ENCODE measurements around the gene ZNF785. TPM values are rescaled to one million over a fixed set of nuclear protein-coding genes. Genes with fewer than 3 reads are reported as not detected.
A peak's percentile ranks its signal among the peaks of the same experiment; 100 is the strongest.

The ZNF785 gene
- total RNA-seq, 4 donors from 2014 or later: 0.70 to 3.2 (median 1.0) TPM

- DNase-seq (peak; percentile 94), ATAC-seq (peak; percentile 100)
- Histone ChIP-seq H3K4me1 (no peaks in the 10 kb centered on the region), H3K27me3 (no peaks in the 10 kb centered on the region), H3K4me3 (peak within 1 kb of the TSS; percentile 80 to 100 (median 98)), H3K9me3 (no peaks in the 10 kb centered on the region), H3K27ac (peak within 1 kb of the TSS; percentile 91 to 99 (median 94)), H3K36me3 (peaks cover 0 to 26% of the 10 kb centered on the region in 2 donors)
- intact Hi-C loops (cut with DNase I; ENCODE audit: low total_unique reads): loop anchor here (1.0 to 5.0 kb wide), 4 partner anchors 25 to 40 kb away; partner anchors contain the start of genes PRR14, ZNF688 and ZNF785
- in situ Hi-C loops (cut with MboI; ENCODE audit: low sequenced_read_pairs in 4 of 4): no loop called here
- no peak for TF ChIP-seq CTCF (IDR thresholded peaks at IDR 0.05 in 4 of 5, conservative IDR thresholded peaks at IDR 0.05 in 1 of 5)
- TF ChIP-seq POLR2A (IDR thresholded peaks at IDR 0.05): peak in 1 of 2 donors; percentile 45
Measured at GRCh38 chr16:30609926-30610839, 24.7 kb upstream of the ZNF785 start, which contains the start of gene ZNF689. ZNF689 (minus strand) TSS chr16:30610389; CDS start chr16:30610041, 348 bp downstream.

GRCh38 chr16:30609002-30609925 is 23.8 kb upstream of the ZNF785 start:
- Histone ChIP-seq H3K4me3 (peak overlapping the region; percentile 80 to 100 (median 98)), H3K4me1 (no peaks in the 10 kb centered on the region), H3K9me3 (no peaks in the 10 kb centered on the region), H3K36me3 (peaks cover 0 to 36% of the 10 kb centered on the region in 2 donors), H3K27me3 (no peaks in the 10 kb centered on the region), H3K27ac (peak overlapping the region; percentile 91 to 99 (median 94))
- in situ Hi-C loops (cut with MboI; ENCODE audit: low sequenced_read_pairs in 4 of 4): no loop called here
- intact Hi-C loops (cut with DNase I; ENCODE audit: low total_unique reads): loop anchor here (5.0 kb wide), 1 partner anchor 37 kb away; the partner anchor contains the start of gene ZNF688
- ATAC-seq (peak; percentile 27 to 50), DNase-seq (peak in 1 of 2 donors; percentile 39)
- no peak for TF ChIP-seq POLR2A (IDR thresholded peaks at IDR 0.05)
- no peak for TF ChIP-seq CTCF (IDR thresholded peaks at IDR 0.05 in 4 of 5, conservative IDR thresholded peaks at IDR 0.05 in 1 of 5)

- intact Hi-C loops (cut with DNase I; ENCODE audit: low total_unique reads): loop anchor here (5.0 kb wide), 1 partner anchor 34 kb away; the partner anchor contains the start of gene ZNF688
Measured at GRCh38 chr16:30606004-30606403, 20.5 kb upstream of the ZNF785 start.

More at GRCh38 chr16:30606004-30606403, 20.5 kb upstream of the ZNF785 start:
- Histone ChIP-seq H3K4me3 (no peak overlapping the region), H3K4me1 (no peaks in the 10 kb centered on the region), H3K27me3 (no peaks in the 10 kb centered on the region), H3K36me3 (peaks cover 0 to 51% of the 10 kb centered on the region in 2 donors), H3K9me3 (no peaks in the 10 kb centered on the region), H3K27ac (no peak overlapping the region)
- in situ Hi-C loops (cut with MboI; ENCODE audit: low sequenced_read_pairs in 4 of 4): no loop called here
- DNase-seq (no peak), ATAC-seq (no peak)
- no peak for TF ChIP-seq POLR2A (IDR thresholded peaks at IDR 0.05)
- TF ChIP-seq CTCF (IDR thresholded peaks at IDR 0.05 in 4 of 5, conservative IDR thresholded peaks at IDR 0.05 in 1 of 5): no peak
